MCF 10A (cell line): ENCODE measurements around the gene CMC2. TPM values are rescaled to one million over a fixed set of nuclear protein-coding genes. Genes with fewer than 3 reads are reported as not detected.

ENCODE experiments used
- BruUV-seq: library from RNA; stranded (reverse); fragments of 400-500 nt; replicated peaks from 2 replicates; lab custom pipeline; 2021; lab: Mats Ljungman, UMichigan
- CTCF ChIA-PET: fragments of 300-600 bp; sonication (Branson Sonifier 250); formaldehyde crosslinking; extraction: SDS; loops from one replicate; lab custom pipeline; 2021; ENCODE audit warnings: antibody characterized with exemption, inconsistent platforms; lab: Yijun Ruan, JAX
- POLR2A ChIA-PET: fragments of 300-600, 350-650 bp; sonication (Branson Sonifier 250); formaldehyde crosslinking; extraction: SDS; loops from one replicate; lab custom pipeline; 2020; ENCODE audit warnings: antibody characterized with exemption, inconsistent platforms; lab: Yijun Ruan, JAX
- DNase-seq: peaks from one replicate; pipeline ENCODE4 v3.0.0-alpha.2; 2018; ENCODE audit not compliant: unreplicated experiment
- H3K27ac Mint-ChIP-seq: one replicate; pipeline ENCODE4 v1.8.0; 2022; ENCODE audit warnings: mild to moderate bottlenecking, low read depth, mixed read lengths; ENCODE audit not compliant: unreplicated experiment
- H3K27me3 Mint-ChIP-seq: one replicate; pipeline ENCODE4 v1.8.0; 2022; ENCODE audit warnings: mixed read lengths; ENCODE audit not compliant: insufficient read depth, unreplicated experiment
- H3K36me3 Mint-ChIP-seq: one replicate; pipeline ENCODE4 v1.8.0; 2022; ENCODE audit warnings: mild to moderate bottlenecking, moderate library complexity, mixed read lengths; ENCODE audit not compliant: insufficient read depth, unreplicated experiment
- H3K4me1 Mint-ChIP-seq: one replicate; pipeline ENCODE4 v1.8.0; 2022; ENCODE audit warnings: mixed read lengths; ENCODE audit not compliant: insufficient read depth, unreplicated experiment
- H3K4me3 Mint-ChIP-seq: one replicate; pipeline ENCODE4 v1.8.0; 2022; ENCODE audit warnings: mild to moderate bottlenecking, moderate library complexity, mixed read lengths; ENCODE audit not compliant: unreplicated experiment
- H3K9me3 Mint-ChIP-seq: one replicate; pipeline ENCODE4 v1.8.0; 2022; ENCODE audit warnings: mixed read lengths; ENCODE audit not compliant: unreplicated experiment
- CTCF ChIP-seq: fragments of 200-600 bp; IDR thresholded peaks from one replicate; pipeline ENCODE4 v1.8.0; 2022; ENCODE audit warnings: antibody characterized with exemption, mild to moderate bottlenecking; ENCODE audit not compliant: unreplicated experiment
- intact Hi-C: fragments of 100-400 bp; cut with micrococcal nuclease; formaldehyde crosslinking; loops from 2 replicates; pipeline ENCODE4 v1.14.1; 2022
- total RNA-seq: library from RNA; stranded (reverse); gene quantifications from 2 replicates; pipeline ENCODE4 v1.2.3, GENCODE V29; 2022

Gene CMC2
- total RNA-seq, 1 experiment from 2014 or later = 102 TPM

GRCh38 chr16:80974649-80975376 is 31.9 kb downstream of the CMC2 start:
- no peak for DNase-seq
- Mint-ChIP-seq H3K4me3 (no peak overlapping the region), H3K36me3 (peaks cover 18% of the 10 kb centered on the region), H3K27me3 (no peaks in the 10 kb centered on the region), H3K27ac (peak overlapping the region; percentile 8), H3K4me1 (peaks cover 5% of the 10 kb centered on the region), H3K9me3 (no peaks in the 10 kb centered on the region)
- peak; percentile 42 for TF ChIP-seq CTCF
- CTCF ChIA-PET = interaction anchor here (0.6 to 2.7 kb wide), 16 partner anchors 11 to 1144 kb away, joined by 3 to 9 read pairs (median 3); no protein-coding TSS in a partner anchor
- intact Hi-C loops = no loop called here
- POLR2A ChIA-PET = interaction anchor here (1.7 kb wide), 1 partner anchor 18 kb away, joined by 6 read pairs; no protein-coding TSS in a partner anchor
- no TSS peak for BruUV-seq

GRCh38 chr16:80973991-80974390 is 32.7 kb downstream of the CMC2 start:
- Mint-ChIP-seq H3K27me3 (no peaks in the 10 kb centered on the region), H3K9me3 (no peaks in the 10 kb centered on the region), H3K27ac (peak overlapping the region; percentile 8), H3K4me1 (peaks cover 9% of the 10 kb centered on the region), H3K36me3 (peaks cover 14% of the 10 kb centered on the region), H3K4me3 (no peak overlapping the region)
- CTCF ChIA-PET = interaction anchor here (0.7 to 2.7 kb wide), 9 partner anchors 12 to 711 kb away, joined by 3 to 9 read pairs (median 3); no protein-coding TSS in a partner anchor
- POLR2A ChIA-PET = interaction anchor here (1.7 kb wide), 1 partner anchor 19 kb away, joined by 6 read pairs; no protein-coding TSS in a partner anchor
- intact Hi-C loops = no loop called here
- no peak for TF ChIP-seq CTCF
- no peak for DNase-seq
- BruUV-seq = no TSS peak

- Mint-ChIP-seq H3K4me3 (no peak overlapping the region), H3K36me3 (peaks cover 12% of the 10 kb centered on the region), H3K4me1 (peaks cover 14% of the 10 kb centered on the region), H3K27me3 (no peaks in the 10 kb centered on the region), H3K27ac (no peak overlapping the region), H3K9me3 (no peaks in the 10 kb centered on the region)
- TF ChIP-seq CTCF = no peak
- ChIA-PET CTCF (interaction anchor here (0.6 kb wide), 1 partner anchor 35 kb away, joined by 3 read pairs; no protein-coding TSS in a partner anchor), POLR2A (interaction anchor here (0.9 kb wide), 1 partner anchor 10 kb away, joined by 3 read pairs; no protein-coding TSS in a partner anchor)
- BruUV-seq = no TSS peak
- DNase-seq = no peak
- intact Hi-C loops = no loop called here
Observed at GRCh38 chr16:80972611-80973010, 34.1 kb downstream of the CMC2 start.

GRCh38 chr16:80971819-80972218 is 34.9 kb downstream of the CMC2 start:
- no peaks in the 10 kb centered on the region for H3K27me3 Mint-ChIP-seq
- no peak for DNase-seq
- ChIA-PET CTCF (interaction anchor here (0.6 kb wide), 1 partner anchor 35 kb away, joined by 3 read pairs; no protein-coding TSS in a partner anchor), POLR2A (interaction anchor here (0.9 kb wide), 1 partner anchor 11 kb away, joined by 3 read pairs; no protein-coding TSS in a partner anchor)
- no peaks in the 10 kb centered on the region for H3K9me3 Mint-ChIP-seq
- intact Hi-C loops = no loop called here
- TF ChIP-seq CTCF = no peak
- peaks cover 12% of the 10 kb centered on the region for H3K36me3 Mint-ChIP-seq
- peaks cover 14% of the 10 kb centered on the region for H3K4me1 Mint-ChIP-seq
- H3K27ac Mint-ChIP-seq = no peak overlapping the region
- no peak overlapping the region for H3K4me3 Mint-ChIP-seq
- no TSS peak for BruUV-seq
